ENCODE data around the gene FTCD. TPM values are rescaled to one million over a fixed set of nuclear protein-coding genes. Genes with fewer than 3 reads are reported as not detected.

FTCD gene
- total and polyA plus RNA-seq, 2 of the 8 experiments (the other 6 are each of a cell fraction or from before 2014, with no cell fraction given): 3.3 to 4.9 TPM

DNA sequence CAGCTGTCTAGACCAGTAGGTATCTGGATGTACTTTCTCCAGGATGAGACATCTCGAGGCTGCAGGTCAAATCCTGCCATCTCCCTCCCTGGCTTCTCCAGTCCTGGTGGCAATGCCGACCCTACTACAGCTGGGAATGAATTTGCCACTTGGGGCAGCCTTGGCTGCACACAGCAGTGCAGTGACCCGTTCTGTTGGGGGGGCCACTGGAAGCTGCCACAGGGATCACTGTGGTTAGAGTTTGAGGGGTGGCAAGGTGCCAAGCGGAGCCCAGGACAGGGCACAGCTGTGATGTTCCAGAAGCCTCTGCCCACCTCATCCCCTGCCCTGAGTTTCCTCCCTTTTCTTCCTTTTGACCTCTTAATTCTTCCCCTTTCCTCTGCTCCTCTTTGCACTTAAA, 40.4 kb downstream of the FTCD start:
- FAIRE-seq (no peak), DNase-seq (ENCODE audit: low read depth in 1 of 2, low spot score in 2 of 2) (no peak)
- ChIA-PET POLR2A (ENCODE audit: partially characterized antibody) (no interaction called here), CTCF (ENCODE audit: partially characterized antibody) (interaction anchor here (0.8 kb wide), 1 partner anchor 120 kb away, joined by 3 read pairs; no protein-coding TSS in a partner anchor)
- Histone ChIP-seq H3K4ac (replicated peaks; ENCODE audit: insufficient read length, low read depth, low read length) (no peak overlapping the region), H2BK15ac (ENCODE audit: low read length) (no peak overlapping the region), H3K56ac (replicated peaks; ENCODE audit: insufficient read length, low read depth, low read length) (no peak overlapping the region), H3K9me3 (ENCODE audit: insufficient read depth in 2 of 2, low read depth in 1 of 2, low read length in 1 of 2) (peaks cover 0 to 4% of the 10 kb centered on the region in 2 experiments; a peak in 2 of 4 replicates), H4K5ac (ENCODE audit: insufficient read length, low read depth, low read length) (no peak overlapping the region), H3K4me3 (ENCODE audit: extremely low read depth in 1 of 4, insufficient read depth in 2 of 4, low read depth in 3 of 4, low read length in 4 of 4) (no peak overlapping the region), H3K4me1 (replicated peaks in 1 of 4; ENCODE audit: control insufficient read depth in 3 of 4, insufficient read depth in 4 of 4, low read length in 3 of 4) (peaks cover 0 to 2% (median under 1%) of the 10 kb centered on the region in 4 experiments; a peak in 1 of 7 replicates), H2AK5ac (ENCODE audit: low read depth, low read length) (no peak overlapping the region), H3K9ac (replicated peaks in 1 of 4; ENCODE audit: extremely low read depth in 1 of 4, low read depth in 3 of 4, low read length in 3 of 4) (no peak overlapping the region), H3K79me1 (ENCODE audit: low read depth, low read length) (no peaks in the 10 kb centered on the region), H3K27me3 (replicated peaks in 1 of 4; ENCODE audit: control insufficient read depth in 3 of 4, extremely low read depth in 1 of 4, insufficient read depth in 3 of 4, low read length in 3 of 4) (no peaks in the 10 kb centered on the region), H3K4me2 (ENCODE audit: insufficient read depth in 1 of 2, low read depth in 2 of 2, low read length in 2 of 2) (no peak overlapping the region), H2AFZ (ENCODE audit: low read length) (no peak overlapping the region), H2BK20ac (ENCODE audit: low read length) (no peak overlapping the region), H4K20me1 (replicated peaks in 1 of 2; ENCODE audit: control insufficient read depth in 1 of 2, insufficient read depth in 2 of 2, low read length in 2 of 2) (peaks cover 0 to 6% of the 10 kb centered on the region in 2 experiments), H2BK5ac (ENCODE audit: low read depth, low read length) (no peak overlapping the region), H3K27ac (ENCODE audit: low read depth, low read length) (no peak overlapping the region), H3K79me2 (ENCODE audit: control insufficient read depth in 1 of 2, insufficient read depth in 2 of 2, low read length in 2 of 2) (no peaks in the 10 kb centered on the region), H3K36me3 (ENCODE audit: control insufficient read depth in 2 of 4, insufficient read depth in 4 of 4, low read length in 3 of 4) (peaks cover 0 to 28% (median 2%) of the 10 kb centered on the region in 4 experiments; a peak in 5 of 8 replicates), H3K23me2 (ENCODE audit: low read depth, low read length) (no peaks in the 10 kb centered on the region), H3K18ac (ENCODE audit: extremely low read depth, low read length) (no peak overlapping the region), H3K23ac (ENCODE audit: insufficient read length) (no peak overlapping the region), H2BK120ac (replicated peaks; ENCODE audit: low read depth, low read length) (no peak overlapping the region), H4K8ac (ENCODE audit: extremely low read depth, insufficient read depth, low read length) (no peak overlapping the region), H2BK12ac (ENCODE audit: low read depth, low read length) (no peak overlapping the region), H3K14ac (ENCODE audit: insufficient read length) (no peak overlapping the region), H4K91ac (replicated peaks; ENCODE audit: insufficient read length, low read length) (no peak overlapping the region)
- WGBS, 2 experiments (ENCODE audit: extremely low coverage in 1 of 2, insufficient coverage in 1 of 2, insufficient read length in 1 of 2, insufficient replicate concordance in 2 of 2, low coverage in 1 of 2, low lambda C conversion rate in 2 of 2, missing lambda C conversion rate in 1 of 2): 87% methylated on average over 4 of the region's 4 CpGs; no CpG with 5 or more reads in 1 of the 2 experiments
- TF ChIP-seq CHD1 (IDR thresholded peaks at IDR 0.05; ENCODE audit: low read depth, low read length): no peak
- TF ChIP-seq HDAC2 (IDR thresholded peaks at IDR 0.05; ENCODE audit: borderline replicate concordance in 1 of 2, low read depth in 2 of 2, low read length in 2 of 2): no peak
- TF ChIP-seq, protein P1, sequence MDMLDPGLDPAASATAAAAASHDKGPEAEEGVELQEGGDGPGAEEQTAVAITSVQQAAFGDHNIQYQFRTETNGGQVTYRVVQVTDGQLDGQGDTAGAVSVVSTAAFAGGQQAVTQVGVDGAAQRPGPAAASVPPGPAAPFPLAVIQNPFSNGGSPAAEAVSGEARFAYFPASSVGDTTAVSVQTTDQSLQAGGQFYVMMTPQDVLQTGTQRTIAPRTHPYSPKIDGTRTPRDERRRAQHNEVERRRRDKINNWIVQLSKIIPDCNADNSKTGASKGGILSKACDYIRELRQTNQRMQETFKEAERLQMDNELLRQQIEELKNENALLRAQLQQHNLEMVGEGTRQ (IDR thresholded peaks at IDR 0.05; ENCODE audit: low read length): no peak
- no peak for TF ChIP-seq KDM4A (IDR thresholded peaks at IDR 0.05; ENCODE audit: low read depth, low read length, severe bottlenecking)
- TF ChIP-seq TCF12 (IDR thresholded peaks at IDR 0.05; ENCODE audit: low read depth, low read length): no peak
- TF ChIP-seq RAD21 (IDR thresholded peaks at IDR 0.05 in 1 of 2, conservative IDR thresholded peaks at IDR 0.05 in 1 of 2; ENCODE audit: low read depth in 2 of 2, low read length in 2 of 2): no peak
- no peak for TF ChIP-seq CEBPB (IDR thresholded peaks at IDR 0.05; ENCODE audit: low read depth, low read length)
- TF ChIP-seq SIRT6 (IDR thresholded peaks at IDR 0.05; ENCODE audit: low read length): no peak
- TF ChIP-seq EZH2 (IDR thresholded peaks at IDR 0.05; ENCODE audit: low read depth, low read length, severe bottlenecking): no peak
- no peak for TF ChIP-seq CBX5 (IDR thresholded peaks at IDR 0.05; ENCODE audit: low read depth, low read length)
- no peak for TF ChIP-seq SP1 (IDR thresholded peaks at IDR 0.05; ENCODE audit: low read depth, low read length)
- TF ChIP-seq FOSL1 (IDR thresholded peaks at IDR 0.05; ENCODE audit: insufficient read depth, low read depth, low read length): no peak

Data from H1 (cell line).